Calu3 (cell line): ENCODE data around the gene MZF1. TPM values are rescaled to one million over a fixed set of nuclear protein-coding genes. Genes with fewer than 3 reads are reported as not detected.

Experiments used
- BruUV-seq: library from RNA; stranded (reverse); fragments of 400-500 nt; replicated peaks from 2 replicates; lab custom pipeline; 2021; lab: Mats Ljungman, UMichigan
- CTCF ChIA-PET: fragments of 300-600 bp; sonication (Branson Sonifier 250); formaldehyde crosslinking; loops from one replicate; lab custom pipeline; 2022; ENCODE audit warnings: antibody characterized with exemption; lab: Charles Lee
- DNase-seq: peaks from one replicate; pipeline ENCODE4 v3.0.0; 2022
- H3K27ac Mint-ChIP-seq: one replicate; pipeline ENCODE4 v1.8.0; 2022; ENCODE audit warnings: mixed read lengths; ENCODE audit not compliant: unreplicated experiment
- H3K27me3 Mint-ChIP-seq: one replicate; pipeline ENCODE4 v1.8.0; 2022; ENCODE audit warnings: mixed read lengths; ENCODE audit not compliant: unreplicated experiment
- H3K36me3 Mint-ChIP-seq: one replicate; pipeline ENCODE4 v1.8.0; 2022; ENCODE audit warnings: mild to moderate bottlenecking, moderate library complexity, mixed read lengths; ENCODE audit not compliant: insufficient read depth, unreplicated experiment
- H3K4me1 Mint-ChIP-seq: one replicate; pipeline ENCODE4 v1.8.0; 2022; ENCODE audit warnings: mild to moderate bottlenecking, low read depth, mixed read lengths; ENCODE audit not compliant: unreplicated experiment
- H3K4me3 Mint-ChIP-seq: one replicate; pipeline ENCODE4 v1.8.0; 2022; ENCODE audit warnings: mild to moderate bottlenecking, low read depth, moderate library complexity, mixed read lengths; ENCODE audit not compliant: unreplicated experiment
- H3K9me3 Mint-ChIP-seq: one replicate; pipeline ENCODE4 v1.8.0; 2022; ENCODE audit warnings: low read depth, mixed read lengths; ENCODE audit not compliant: unreplicated experiment
- CTCF ChIP-seq: fragments of 200-600 bp; IDR thresholded peaks from one replicate; pipeline ENCODE4 v1.8.0; 2022; ENCODE audit warnings: antibody characterized with exemption; ENCODE audit not compliant: unreplicated experiment
- intact Hi-C: fragments of 100-400 bp; cut with micrococcal nuclease; formaldehyde crosslinking; loops from one replicate; pipeline ENCODE4 v1.10.0; 2022; ENCODE audit not compliant: unreplicated experiment
- total RNA-seq: library from RNA; stranded (reverse); gene quantifications from 2 replicates; pipeline ENCODE4 v1.2.3, GENCODE V29; 2022

MZF1 gene
- total RNA-seq, 1 experiment from 2014 or later: 31.8 TPM

DNA sequence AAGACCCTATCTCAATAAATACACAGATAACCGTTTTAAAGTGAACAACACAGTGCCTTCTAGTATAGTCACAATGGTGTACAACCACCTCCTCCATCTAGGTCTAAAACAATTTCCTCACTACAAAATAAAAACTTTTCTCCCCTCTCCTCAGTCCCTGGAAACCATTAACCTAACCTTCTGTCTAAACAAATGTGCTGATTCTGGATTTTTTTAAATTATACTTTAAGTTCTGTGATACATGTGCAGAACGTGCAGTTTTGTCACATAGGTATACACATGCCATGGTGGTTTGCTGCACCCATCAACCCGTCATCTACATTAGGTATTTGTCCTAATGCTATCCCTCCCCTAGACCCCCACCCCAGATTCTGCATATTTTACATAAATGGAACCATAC is 43.7 kb downstream of the MZF1 start:
- Mint-ChIP-seq H3K36me3 (no peaks in the 10 kb centered on the region), H3K27me3 (peaks cover 47% of the 10 kb centered on the region), H3K4me3 (no peak overlapping the region), H3K27ac (no peak overlapping the region), H3K9me3 (no peaks in the 10 kb centered on the region), H3K4me1 (no peaks in the 10 kb centered on the region)
- no peak for TF ChIP-seq CTCF
- no peak for DNase-seq
- intact Hi-C loops: no loop called here
- BruUV-seq: no TSS peak
- CTCF ChIA-PET: interaction anchor here (0.6 to 1.6 kb wide), 2 partner anchors 9 to 30 kb away, joined by 4 to 9 read pairs; partner anchors contain the start of gene ZBTB45

GRCh38 chr19:58522709-58523108 is 50.4 kb downstream of the MZF1 start:
- H3K4me1 Mint-ChIP-seq: peaks cover 23% of the 10 kb centered on the region
- peaks cover 30% of the 10 kb centered on the region for H3K36me3 Mint-ChIP-seq
- no TSS peak for BruUV-seq
- no peaks in the 10 kb centered on the region for H3K9me3 Mint-ChIP-seq
- no peaks in the 10 kb centered on the region for H3K27me3 Mint-ChIP-seq
- TF ChIP-seq CTCF: no peak
- CTCF ChIA-PET: no interaction called here
- no peak overlapping the region for H3K27ac Mint-ChIP-seq
- intact Hi-C loops: no loop called here
- no peak overlapping the region for H3K4me3 Mint-ChIP-seq
- no peak for DNase-seq

- no peak for TF ChIP-seq CTCF
- no peaks in the 10 kb centered on the region for H3K27me3 Mint-ChIP-seq
- H3K27ac Mint-ChIP-seq: no peak overlapping the region
- DNase-seq: no peak
- intact Hi-C loops: no loop called here
- peaks cover 25% of the 10 kb centered on the region for H3K4me1 Mint-ChIP-seq
- CTCF ChIA-PET: interaction anchor here (0.6 to 1.3 kb wide), 2 partner anchors 33 to 38 kb away, joined by 4 to 5 read pairs; partner anchors contain the start of gene CHMP2A
- H3K9me3 Mint-ChIP-seq: no peaks in the 10 kb centered on the region
- no TSS peak for BruUV-seq
- H3K36me3 Mint-ChIP-seq: peaks cover 40% of the 10 kb centered on the region
- H3K4me3 Mint-ChIP-seq: no peak overlapping the region
These were observed 51.5 kb downstream of the MZF1 start for GRCh38 chr19:58521651-58522050.

DNA sequence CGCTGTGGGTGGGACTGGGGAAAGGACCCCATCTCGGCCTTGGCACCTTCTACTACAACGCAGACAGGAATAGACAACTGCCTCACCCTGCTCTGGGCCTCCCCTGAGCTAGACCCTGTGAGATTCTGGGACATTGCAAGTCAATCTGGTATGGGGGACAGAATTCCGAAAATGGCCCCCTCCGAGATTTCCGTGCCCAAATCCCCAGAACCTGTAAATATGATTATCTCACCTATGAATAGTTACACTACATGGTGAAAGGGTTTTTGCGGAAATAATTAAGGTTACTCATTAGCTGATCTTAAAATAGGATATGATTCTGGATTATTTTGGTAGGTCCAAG is 52.9 kb downstream of the MZF1 start:
- TF ChIP-seq CTCF: no peak
- CTCF ChIA-PET: interaction anchor here (0.8 to 3.5 kb wide), 12 partner anchors 9 to 670 kb away, joined by 3 to 28 read pairs (median 6); partner anchors contain the start of genes CHMP2A, RPS5, TRIM28 and UBE2M
- peaks cover 54% of the 10 kb centered on the region for H3K36me3 Mint-ChIP-seq
- no peak for DNase-seq
- no peaks in the 10 kb centered on the region for H3K9me3 Mint-ChIP-seq
- H3K4me3 Mint-ChIP-seq: peak overlapping the region; percentile 88
- peaks cover 33% of the 10 kb centered on the region for H3K4me1 Mint-ChIP-seq
- H3K27ac Mint-ChIP-seq: peak overlapping the region; percentile 75
- BruUV-seq: TSS peak; percentile 92
- H3K27me3 Mint-ChIP-seq: no peaks in the 10 kb centered on the region
- intact Hi-C loops: no loop called here
